ENCODE data around the gene ADCK1. TPM values are rescaled to one million over a fixed set of nuclear protein-coding genes. Genes with fewer than 3 reads are reported as not detected.
"Not testable (repeated sequence)": the region's sequence is repeated elsewhere in the genome, so short reads cannot be mapped to it uniquely, and the experiment has no call there.

The ADCK1 gene
- total RNA-seq, 1 experiment from 2014 or later, result 5.1 TPM

DNA sequence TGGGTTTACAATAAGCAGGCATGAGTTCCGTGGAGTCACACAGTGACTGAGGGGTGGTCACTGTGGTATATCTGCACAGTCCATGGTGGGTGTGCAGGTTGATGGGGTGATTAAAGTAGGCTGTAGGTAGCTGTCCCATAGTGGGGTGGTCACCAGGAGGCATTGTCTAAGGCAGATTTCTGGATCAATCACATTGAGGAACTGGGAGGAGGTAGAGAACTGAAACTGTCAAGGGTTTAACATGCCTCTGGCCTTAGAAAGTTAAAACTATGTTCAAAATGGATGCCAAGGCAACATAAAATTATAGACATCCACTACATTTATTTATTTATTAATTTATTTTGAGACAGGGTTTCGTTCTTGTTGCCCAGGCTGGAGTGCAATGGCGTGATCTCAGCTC is 8.3 kb downstream of the ADCK1 start:
- DNase-seq (ENCODE audit: low read depth), result no peak

GRCh38 chr14:77809011-77809410 is 9.1 kb downstream of the ADCK1 start:
- DNase-seq (ENCODE audit: low read depth), result no peak

DNA sequence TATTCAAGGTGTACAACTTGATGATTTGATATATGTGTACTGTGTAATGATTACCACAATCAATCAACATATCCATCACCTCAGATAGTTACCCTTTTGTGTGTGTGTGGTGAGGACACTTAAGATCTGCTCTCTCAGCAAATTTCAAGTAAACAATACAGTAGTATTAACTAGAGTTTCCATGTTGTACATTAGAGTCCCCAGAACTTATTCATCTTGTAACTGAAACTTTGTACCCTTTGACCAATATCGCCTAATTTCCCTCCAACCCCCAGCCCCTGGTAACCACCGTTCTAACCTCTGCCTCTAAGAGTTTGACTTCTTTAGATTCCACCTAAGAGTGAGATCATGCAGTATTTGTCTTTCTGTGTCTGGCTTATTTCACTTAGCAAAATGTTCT is 12.1 kb downstream of the ADCK1 start:
- no peak for DNase-seq (ENCODE audit: low read depth)

DNA sequence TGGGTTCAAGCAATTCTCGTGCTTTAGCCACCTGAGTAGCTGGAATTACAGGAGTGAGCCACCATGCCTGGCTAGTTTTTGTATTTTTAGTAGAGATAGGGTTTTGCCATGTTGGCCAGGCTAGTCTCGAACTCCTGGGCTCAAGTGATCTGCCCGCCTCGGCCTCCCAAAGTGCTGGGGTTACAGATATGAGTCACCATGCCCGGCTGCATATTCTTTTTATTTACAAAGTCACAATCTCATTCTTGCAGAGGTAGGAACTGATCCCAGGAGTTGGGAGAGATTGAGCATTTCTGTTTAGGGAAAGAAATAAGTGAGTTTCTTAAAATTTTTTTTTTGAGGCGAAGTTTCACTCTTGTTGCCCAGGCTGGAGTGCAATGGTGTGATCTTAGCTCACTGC is 12.8 kb downstream of the ADCK1 start:
- DNase-seq (ENCODE audit: low read depth), result not testable (repeated sequence)

DNA sequence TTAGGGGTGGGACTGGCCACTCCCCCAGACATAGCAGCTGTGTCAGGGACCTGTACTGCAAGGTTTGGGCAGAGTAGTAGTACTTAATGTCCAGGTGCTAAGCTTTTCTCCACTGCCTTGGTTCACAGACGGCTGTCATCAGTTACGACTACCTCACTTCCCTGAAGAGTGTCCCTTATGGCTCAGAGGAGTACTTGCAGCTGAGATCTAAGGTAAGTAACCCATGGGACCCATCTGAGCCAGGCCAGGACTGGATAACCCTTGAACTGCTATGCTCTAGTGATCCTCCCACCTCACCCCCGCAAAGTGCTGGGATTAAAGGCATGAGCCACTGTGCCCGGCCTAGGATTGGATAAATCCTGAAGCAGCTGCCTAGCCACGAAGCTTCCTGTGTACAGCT is 22.4 kb downstream of the ADCK1 start:
- DNase-seq (ENCODE audit: low read depth), result no peak

DNA sequence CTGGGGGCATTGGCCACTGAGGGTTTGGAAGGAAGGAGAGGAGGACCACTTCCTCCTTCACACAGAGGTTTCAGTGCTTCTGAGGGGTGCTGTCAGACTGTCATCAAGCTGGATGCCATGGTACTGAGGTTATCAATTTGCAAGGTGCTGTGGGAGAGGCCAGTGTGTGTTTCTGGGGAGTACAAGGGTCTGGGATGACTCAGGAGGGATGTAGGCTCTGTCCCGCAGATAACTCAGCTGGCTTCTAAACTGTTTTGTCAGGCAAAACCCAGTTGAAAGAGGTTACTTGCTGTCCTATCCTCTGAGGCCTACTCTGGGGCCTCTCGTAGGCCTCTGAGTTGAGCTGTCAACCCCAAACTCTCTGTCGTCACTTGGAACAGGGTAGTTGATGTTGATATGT is 22.8 kb downstream of the ADCK1 start:
- DNase-seq (ENCODE audit: low read depth), result no peak

DNA sequence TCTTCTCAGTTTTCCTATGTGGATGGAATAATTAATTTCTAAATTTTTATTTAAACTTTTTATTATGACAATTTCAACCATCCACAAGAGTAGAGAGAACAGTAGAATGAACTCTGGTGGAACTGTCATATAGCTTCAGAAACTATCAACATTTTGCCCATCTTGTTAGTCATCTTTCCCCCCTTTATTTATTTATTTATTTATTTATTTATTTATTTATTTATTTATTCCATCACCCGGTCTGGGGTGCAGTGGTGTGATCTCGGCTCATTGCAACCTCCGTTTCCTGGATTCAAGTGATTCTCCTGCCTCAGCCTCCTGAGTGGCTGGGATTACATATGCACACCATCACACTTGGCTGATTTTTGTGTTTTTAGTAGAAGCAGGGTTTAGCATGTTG is 23.5 kb downstream of the ADCK1 start:
- DNase-seq (ENCODE audit: low read depth), result no peak

- no peak for DNase-seq (ENCODE audit: low read depth)
Measured at GRCh38 chr14:77825895-77826519, 26.1 kb downstream of the ADCK1 start.

- DNase-seq (ENCODE audit: low read depth), result no peak
Measured at GRCh38 chr14:77830692-77831091, 30.8 kb downstream of the ADCK1 start.

DNA sequence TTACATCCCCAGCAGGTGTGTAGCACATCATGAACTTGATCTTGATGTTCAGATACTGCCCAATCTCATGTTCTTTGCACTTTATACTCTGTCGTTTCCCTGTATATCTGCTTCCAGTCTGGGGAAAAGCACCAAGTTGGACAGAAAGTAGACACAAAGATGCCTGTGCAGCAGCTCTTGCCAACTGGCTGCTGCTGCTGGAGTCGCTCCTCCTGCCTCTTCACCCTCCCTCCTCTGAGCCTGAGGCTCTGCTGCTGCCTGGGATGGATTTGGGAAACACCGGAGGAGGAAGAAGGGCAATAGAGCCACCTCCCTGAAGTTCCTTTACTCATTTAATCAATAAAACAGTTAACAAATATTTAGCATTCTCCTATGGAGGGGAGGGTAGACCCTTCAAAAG is 32.4 kb downstream of the ADCK1 start:
- no peak for DNase-seq (ENCODE audit: low read depth)

GRCh38 chr14:77837926-77838325 is 38.0 kb downstream of the ADCK1 start:
- DNase-seq (ENCODE audit: low read depth), result no peak

- DNase-seq (ENCODE audit: low read depth), result no peak
Measured at GRCh38 chr14:77838831-77839511, 39.1 kb downstream of the ADCK1 start.

- DNase-seq (ENCODE audit: low read depth), result no peak
Measured at GRCh38 chr14:77843195-77843594, 43.3 kb downstream of the ADCK1 start.

- no peak for DNase-seq (ENCODE audit: low read depth)
Measured at GRCh38 chr14:77843651-77844050, 43.7 kb downstream of the ADCK1 start.

DNA sequence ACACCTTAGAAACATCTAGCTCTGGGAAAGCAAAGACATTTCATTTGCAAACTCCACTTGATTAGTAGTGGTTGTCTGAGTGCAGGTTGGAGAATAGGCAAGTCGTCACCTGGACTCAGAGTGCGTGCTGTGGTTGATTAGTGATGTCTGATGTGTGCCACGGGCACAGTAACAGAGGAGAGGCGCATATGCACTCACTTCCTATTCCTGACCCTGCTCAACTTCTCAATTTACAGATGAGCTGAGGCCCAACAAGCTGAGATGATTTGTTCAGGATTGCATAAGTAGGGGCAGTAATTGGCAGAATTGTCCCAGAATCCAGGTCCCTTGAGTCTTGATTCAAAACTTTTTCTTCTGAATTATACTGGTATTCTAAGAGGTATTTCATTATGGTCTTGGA is 44.9 kb downstream of the ADCK1 start:
- DNase-seq (ENCODE audit: low read depth), result no peak

GRCh38 chr14:77848031-77848430 is 48.1 kb downstream of the ADCK1 start:
- peak; percentile 32 for DNase-seq (ENCODE audit: low read depth)

DNA sequence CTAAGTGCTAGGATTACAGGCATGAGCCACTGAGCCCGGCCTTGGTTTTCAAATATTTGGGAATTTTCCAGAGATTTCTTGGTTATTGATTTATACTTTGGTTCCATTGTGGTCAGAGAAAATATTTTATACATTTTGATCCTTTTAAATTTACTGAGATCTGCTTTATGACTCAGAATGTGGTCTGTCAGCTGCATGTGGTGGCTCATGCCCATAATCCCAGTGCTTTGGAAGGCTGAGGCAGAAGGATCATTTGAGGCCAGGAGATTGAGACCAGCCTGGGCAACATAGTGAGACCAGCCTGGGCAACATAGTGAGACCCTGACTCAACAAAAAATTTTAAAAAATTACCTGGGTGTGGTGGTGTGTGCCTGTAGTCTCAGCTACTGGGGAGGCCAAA is 49.8 kb downstream of the ADCK1 start:
- peak; percentile 65 for DNase-seq (ENCODE audit: low read depth)

DNA sequence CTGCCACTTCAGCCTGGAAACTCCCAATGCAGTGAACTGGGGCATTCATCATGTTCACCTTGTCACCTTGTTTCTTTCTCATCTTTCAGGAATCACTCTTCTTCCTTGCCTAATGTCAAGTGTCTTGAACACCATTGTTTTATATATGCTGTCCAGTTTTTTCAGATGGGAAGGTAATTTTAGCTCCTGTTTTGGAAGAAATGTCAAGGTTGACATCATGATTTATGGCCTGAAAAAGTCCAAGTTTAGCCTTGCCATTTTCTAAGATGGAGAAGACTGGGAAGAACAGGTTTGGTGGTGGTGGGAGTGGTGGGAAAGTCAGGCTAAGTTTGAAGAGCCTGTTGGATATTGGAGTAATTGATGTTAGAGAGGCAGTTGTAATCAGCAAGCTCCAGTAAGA is 54.0 kb downstream of the ADCK1 start:
- no peak for DNase-seq (ENCODE audit: low read depth)

DNA sequence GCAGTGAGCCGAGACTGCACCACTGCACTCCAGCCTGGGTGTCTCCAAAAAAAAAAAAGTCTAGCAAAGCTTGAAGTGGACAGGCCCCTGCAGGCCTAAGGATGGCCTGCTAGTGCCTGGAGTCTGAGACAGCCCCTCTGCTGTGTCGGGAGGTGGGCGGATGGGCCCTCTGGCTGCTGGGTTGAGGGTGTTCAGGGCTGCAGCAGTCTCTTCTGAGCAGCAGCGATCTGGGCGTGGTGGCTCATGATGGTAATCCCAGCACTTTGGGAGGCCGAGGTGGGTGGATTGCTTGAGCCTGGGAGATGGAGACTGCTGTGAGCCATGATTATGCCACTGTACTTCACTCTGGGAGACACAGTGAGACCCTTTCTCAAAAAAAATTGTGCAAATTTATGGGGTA is 57.0 kb downstream of the ADCK1 start:
- no peak for DNase-seq (ENCODE audit: low read depth)

- no peak for DNase-seq (ENCODE audit: low read depth)
Measured at GRCh38 chr14:77859934-77860570, 60.1 kb downstream of the ADCK1 start.

- DNase-seq (ENCODE audit: low read depth), result no peak
Measured at GRCh38 chr14:77861201-77861600, 61.3 kb downstream of the ADCK1 start.

DNA sequence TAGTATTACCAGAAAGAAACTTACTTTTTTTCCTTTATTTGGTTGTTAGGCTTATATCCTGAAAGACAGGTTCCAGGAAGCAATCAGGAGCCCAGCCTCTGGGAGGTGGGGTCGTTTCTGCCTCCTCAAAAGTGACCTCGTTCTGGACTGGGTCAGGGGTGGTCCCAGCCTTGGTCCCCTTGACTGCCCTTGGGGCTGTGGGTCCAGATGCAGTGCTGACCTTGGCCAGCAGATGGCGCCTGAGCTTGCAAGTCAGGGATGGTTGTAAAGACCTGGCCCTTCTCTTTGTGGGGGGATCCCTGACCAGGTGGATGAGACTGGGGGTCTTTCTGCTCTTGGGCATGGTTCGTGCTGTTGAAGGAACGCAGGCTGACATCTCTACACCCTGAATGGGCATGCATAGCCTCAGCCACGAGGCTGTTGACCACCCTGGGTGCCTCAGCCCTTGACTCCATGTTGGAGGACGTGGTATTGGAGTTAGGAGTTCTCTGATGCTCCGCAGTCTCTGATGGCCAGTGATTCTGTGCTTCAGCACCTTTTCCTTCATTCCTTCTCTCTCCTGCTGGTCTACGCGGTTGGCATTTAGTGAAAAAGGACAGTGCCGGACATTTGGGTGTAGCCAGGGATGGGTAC is 62.4 kb downstream of the ADCK1 start:
- DNase-seq (ENCODE audit: low read depth), result peak; percentile 37

DNA sequence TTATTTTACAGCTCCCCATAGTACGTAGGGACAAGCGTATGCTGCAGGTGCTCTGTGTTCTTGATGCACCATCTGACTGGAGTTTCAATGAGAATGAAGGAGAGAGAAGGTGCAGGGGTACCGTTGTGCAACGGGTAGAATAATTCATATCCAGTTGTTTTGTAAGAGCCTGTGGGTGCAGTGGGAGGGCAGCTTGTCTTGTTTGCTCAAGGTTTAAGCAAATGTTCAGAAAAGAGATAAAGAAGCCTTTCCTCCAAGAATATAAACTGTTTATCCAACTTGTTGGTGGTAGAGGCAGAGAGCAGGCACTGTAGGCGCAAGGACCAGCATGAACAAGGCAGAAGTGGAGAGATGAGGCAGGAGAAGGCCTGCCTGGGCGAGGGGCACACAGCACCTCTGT is 64.2 kb downstream of the ADCK1 start:
- DNase-seq (ENCODE audit: low read depth), result no peak

All from LHCN-M2 (cell line).